Hematopoietic multipotent progenitor cell treated with erythropoietin and hydrocortisone succinate and interleukin-3 and kit ligand, for 17 days (in vitro differentiated cells): ENCODE results near the gene UBE2Q2.
A peak's percentile ranks its signal among the peaks of the same experiment; 100 is the strongest.
"Not testable (repeated sequence)": the region's sequence is repeated elsewhere in the genome, so short reads cannot be mapped to it uniquely, and the experiment has no call there.

ENCODE experiments used
- DNase-seq: peaks from one replicate; pipeline ENCODE4 v3.0.0-alpha.2; 2015; ENCODE audit warnings: low spot score

UBE2Q2 gene

GRCh38 chr15:75864213-75865059 is 21.2 kb downstream of the UBE2Q2 start:
- no peak for DNase-seq

GRCh38 chr15:75866045-75866444 is 22.8 kb downstream of the UBE2Q2 start:
- not testable (repeated sequence) for DNase-seq

- DNase-seq, result no peak
These were observed 23.7 kb downstream of the UBE2Q2 start for GRCh38 chr15:75866916-75867315.

GRCh38 chr15:75867449-75867848 is 24.2 kb downstream of the UBE2Q2 start:
- DNase-seq, result no peak

- DNase-seq, result no peak
These were observed 24.8 kb downstream of the UBE2Q2 start for GRCh38 chr15:75868019-75868418.

GRCh38 chr15:75869446-75869845 is 26.2 kb downstream of the UBE2Q2 start:
- no peak for DNase-seq

- DNase-seq, result not testable (repeated sequence)
These were observed 28.3 kb downstream of the UBE2Q2 start for GRCh38 chr15:75871589-75871988.

GRCh38 chr15:75872403-75872990 is 29.2 kb downstream of the UBE2Q2 start:
- no peak for DNase-seq

- DNase-seq, result no peak
These were observed 40.8 kb downstream of the UBE2Q2 start for GRCh38 chr15:75884041-75884440.

GRCh38 chr15:75887178-75887577 is 43.9 kb downstream of the UBE2Q2 start:
- DNase-seq, result no peak

GRCh38 chr15:75891895-75892294 is 48.6 kb downstream of the UBE2Q2 start:
- DNase-seq, result no peak

GRCh38 chr15:75895731-75896130 is 52.5 kb downstream of the UBE2Q2 start:
- no peak for DNase-seq

GRCh38 chr15:75900577-75900976 is 57.3 kb downstream of the UBE2Q2 start:
- DNase-seq, result no peak

- DNase-seq, result no peak
These were observed 58.9 kb downstream of the UBE2Q2 start for GRCh38 chr15:75902129-75902557.

GRCh38 chr15:75903331-75904239 is 60.3 kb downstream of the UBE2Q2 start, which contains the start of gene FBXO22:
Gene FBXO22 (plus strand): TSS chr15:75903878. CDS start chr15:75903964, 86 bp downstream.
- DNase-seq, result peak; percentile 82

- no peak for DNase-seq
These were observed 62.0 kb downstream of the UBE2Q2 start for GRCh38 chr15:75905231-75905630.

GRCh38 chr15:75910355-75910754 is 67.1 kb downstream of the UBE2Q2 start:
- DNase-seq, result not testable (repeated sequence)

GRCh38 chr15:75916978-75917377 is 73.7 kb downstream of the UBE2Q2 start:
- no peak for DNase-seq

- no peak for DNase-seq
These were observed 74.9 kb downstream of the UBE2Q2 start for GRCh38 chr15:75918135-75918534.

GRCh38 chr15:75920079-75920478 is 76.8 kb downstream of the UBE2Q2 start:
- DNase-seq, result no peak

GRCh38 chr15:75921732-75922703 is 78.8 kb downstream of the UBE2Q2 start:
- peak; percentile 62 for DNase-seq
